H9 (cell line): ENCODE measurements around the gene TUBD1. TPM values are rescaled to one million over a fixed set of nuclear protein-coding genes. Genes with fewer than 3 reads are reported as not detected.

Experiments
- DNase-seq: peaks from one replicate; pipeline ENCODE4 v3.0.0-alpha.2; 2017
- H2AFZ ChIP-seq: one replicate; pipeline ENCODE4 v1.6.1; 2013; ENCODE audit warnings: mild to moderate bottlenecking, low read length, control low read depth, moderate library complexity
- H2AK5ac ChIP-seq: 2 replicates; pipeline ENCODE4 v1.6.1; 2013; ENCODE audit warnings: low read length, control low read depth, mixed read lengths; ENCODE audit not compliant: insufficient read length
- H2BK120ac ChIP-seq: one replicate; pipeline ENCODE4 v1.6.1; 2013; ENCODE audit warnings: low read depth, mild to moderate bottlenecking, low read length, control low read depth, inconsistent platforms; ENCODE audit not compliant: poor library complexity, severe bottlenecking
- H2BK12ac ChIP-seq: 2 replicates; pipeline ENCODE4 v1.6.1; 2013; ENCODE audit warnings: low read length, control low read depth, mixed read lengths, low read depth; ENCODE audit not compliant: insufficient read length
- H2BK15ac ChIP-seq: 2 replicates; pipeline ENCODE4 v1.6.1; 2013; ENCODE audit warnings: low read depth, low read length, control low read depth
- H2BK20ac ChIP-seq: one replicate; pipeline ENCODE4 v1.6.1; 2013; ENCODE audit warnings: low read depth, mild to moderate bottlenecking, low read length, control low read depth, inconsistent platforms; ENCODE audit not compliant: poor library complexity, severe bottlenecking
- H2BK5ac ChIP-seq: 2 replicates; pipeline ENCODE4 v1.6.1; 2013; ENCODE audit warnings: low read length, control low read depth, mixed read lengths; ENCODE audit not compliant: insufficient read length
- H3K14ac ChIP-seq: 2 replicates; pipeline ENCODE4 v1.6.1; 2013; ENCODE audit warnings: low read length, control low read depth; ENCODE audit not compliant: insufficient read depth
- H3K18ac ChIP-seq: 2 replicates; pipeline ENCODE4 v1.6.1; 2013; ENCODE audit warnings: low read depth, mild to moderate bottlenecking, mixed read lengths, low read length, control low read depth; ENCODE audit not compliant: insufficient read length
- H3K23ac ChIP-seq: 2 replicates; pipeline ENCODE4 v1.6.1; 2013; ENCODE audit warnings: low read length, control low read depth, mixed read lengths, low read depth; ENCODE audit not compliant: insufficient read length
- H3K23me2 ChIP-seq: 2 replicates; pipeline ENCODE4 v1.6.1; 2013; ENCODE audit warnings: low read depth, mild to moderate bottlenecking, mixed read lengths, low read length, control low read depth; ENCODE audit not compliant: insufficient read length, poor library complexity, severe bottlenecking
- H3K27ac ChIP-seq: 2 replicates; pipeline ENCODE4 v1.5.1; 2013; ENCODE audit warnings: low read length, control low read depth, mixed read lengths, low read depth; ENCODE audit not compliant: insufficient read length
- H3K27me3 ChIP-seq: 2 replicates; pipeline ENCODE4 v1.6.1; 2013; ENCODE audit warnings: low read length, control low read depth, inconsistent platforms; ENCODE audit not compliant: insufficient read depth
- H3K4ac ChIP-seq: 2 replicates; pipeline ENCODE4 v1.6.1; 2013; ENCODE audit warnings: low read depth, mild to moderate bottlenecking, control low read depth, inconsistent platforms, low read length, moderate library complexity
- H3K4me1 ChIP-seq: 2 replicates; pipeline ENCODE4 v1.6.1; 2013; ENCODE audit warnings: low read length, control low read depth, inconsistent platforms; ENCODE audit not compliant: insufficient read depth
- H3K4me2 ChIP-seq: 2 replicates; pipeline ENCODE4 v1.6.1; 2013; ENCODE audit warnings: low read length, control low read depth, mixed read lengths; ENCODE audit not compliant: insufficient read length, insufficient read depth
- H3K56ac ChIP-seq: 2 replicates; pipeline ENCODE4 v1.6.1; 2013; ENCODE audit warnings: low read depth, mild to moderate bottlenecking, mixed read lengths, low read length, control low read depth; ENCODE audit not compliant: insufficient read length
- H3K79me1 ChIP-seq: 2 replicates; pipeline ENCODE4 v1.6.1; 2013; ENCODE audit warnings: low read depth, mild to moderate bottlenecking, moderate library complexity, low read length, control low read depth, inconsistent platforms; ENCODE audit not compliant: insufficient read depth, poor library complexity, severe bottlenecking
- H3K79me2 ChIP-seq: 2 replicates; pipeline ENCODE4 v1.6.1; 2013; ENCODE audit warnings: low read length, control low read depth, inconsistent platforms; ENCODE audit not compliant: insufficient read depth
- H3K9ac ChIP-seq: 2 replicates; pipeline ENCODE4 v1.6.1; 2013; ENCODE audit warnings: low read length, control low read depth, mixed read lengths; ENCODE audit not compliant: insufficient read length; ENCODE audit errors: extremely low read depth
- H3K9me3 ChIP-seq: one replicate; pipeline ENCODE4 v1.6.1; 2013; ENCODE audit warnings: low read depth, low read length, inconsistent platforms; ENCODE audit not compliant: control insufficient read depth
- H3T11ph ChIP-seq: one replicate; pipeline ENCODE4 v1.6.1; 2013; ENCODE audit warnings: mild to moderate bottlenecking, low read length, control low read depth, inconsistent platforms
- H4K20me1 ChIP-seq: one replicate; pipeline ENCODE4 v1.6.1; 2013; ENCODE audit not compliant: control insufficient read depth, insufficient read length, insufficient read depth
- H4K5ac ChIP-seq: 2 replicates; pipeline ENCODE4 v1.6.1; 2013; ENCODE audit warnings: low read depth, mild to moderate bottlenecking, mixed read lengths, low read length, control low read depth; ENCODE audit not compliant: insufficient read length
- H4K8ac ChIP-seq: replicated peaks from 2 replicates; pipeline ENCODE4 v1.6.1; 2013; ENCODE audit warnings: low read length, control low read depth, mixed read lengths, low read depth; ENCODE audit not compliant: insufficient read length
- H4K91ac ChIP-seq: 2 replicates; pipeline ENCODE4 v1.6.1; 2013; ENCODE audit warnings: low read depth, mild to moderate bottlenecking, moderate library complexity, mixed read lengths, low read length, control low read depth; ENCODE audit not compliant: insufficient read length
- H3K27ac Mint-ChIP-seq, 3 experiments: 2 replicates in 2 of 3; 3 replicates in 1 of 3; pipeline ENCODE4 v1.8.0; 2020 to 2021; ENCODE audit warnings: mixed read lengths in 3 of 3, mild to moderate bottlenecking in 1 of 3, moderate library complexity in 1 of 3
- H3K27me3 Mint-ChIP-seq: 2 replicates; pipeline ENCODE4 v1.8.0; 2021; ENCODE audit warnings: low read depth, mild to moderate bottlenecking, moderate library complexity, mixed read lengths
- H3K36me3 Mint-ChIP-seq, 3 experiments: 2 replicates in 2 of 3; 3 replicates in 1 of 3; pipeline ENCODE4 v1.8.0; 2020 to 2021; ENCODE audit warnings: low read depth in 3 of 3, mixed read lengths in 3 of 3; ENCODE audit not compliant: insufficient read depth in 1 of 3
- H3K4me1 Mint-ChIP-seq, 2 experiments: 2 replicates each; pipeline ENCODE4 v1.8.0; 2020; ENCODE audit warnings: mixed read lengths in 2 of 2
- H3K4me3 Mint-ChIP-seq, 2 experiments: 2 replicates in 1 of 2; 3 replicates in 1 of 2; pipeline ENCODE4 v1.8.0; 2020 to 2021; ENCODE audit warnings: mild to moderate bottlenecking in 2 of 2, mixed read lengths in 2 of 2, moderate library complexity in 1 of 2
- H3K9me3 Mint-ChIP-seq, 2 experiments: 2 replicates in 1 of 2; 3 replicates in 1 of 2; pipeline ENCODE4 v1.8.0; 2020; ENCODE audit warnings: mild to moderate bottlenecking in 2 of 2, mixed read lengths in 2 of 2, moderate library complexity in 1 of 2
- CTCF ChIP-seq: fragments of 200-600 bp; sonication (generic); conservative IDR thresholded peaks from 3 replicates; pipeline ENCODE4 v1.8.0; 2021; ENCODE audit warnings: antibody characterized with exemption, mild to moderate bottlenecking
- WGBS: extraction: QIAGEN DNeasy Blood & Tissue Kit; methylation state at CpG from one replicate; pipeline ENCODE4 v1.1.7; 2013; ENCODE audit warnings: missing lambda C conversion rate, low lambda C conversion rate, mixed read lengths; ENCODE audit not compliant: insufficient read length; ENCODE audit errors: extremely low coverage; 5-methylcytosine and 5-hydroxymethylcytosine counted together
- total RNA-seq: library from RNA; stranded (reverse); gene quantifications from 2 replicates; pipeline ENCODE4 v1.2.1, GENCODE V29; 2021

TUBD1 gene
- total RNA-seq, 1 experiment from 2014 or later: 26.4 TPM

- no peak overlapping the region for H3K27ac Mint-ChIP-seq
- no peak overlapping the region for H3K4me3 Mint-ChIP-seq
- Histone ChIP-seq H3K4me2 (no peak overlapping the region), H3K23me2 (no peaks in the 10 kb centered on the region), H2BK15ac (no peak overlapping the region), H3K79me2 (no peaks in the 10 kb centered on the region; the same call in 1 of the 2 replicates), H2AFZ (no peak overlapping the region), H3K27me3 (no peaks in the 10 kb centered on the region), H4K5ac (no peak overlapping the region), H4K20me1 (no peaks in the 10 kb centered on the region), H3K79me1 (peaks cover 3% of the 10 kb centered on the region), H2BK12ac (no peak overlapping the region), H3K4me1 (no peaks in the 10 kb centered on the region), H3T11ph (no peak overlapping the region), H3K9ac (no peak overlapping the region), H3K23ac (no peak overlapping the region), H3K27ac (no peak overlapping the region), H2BK120ac (no peak overlapping the region), H3K14ac (no peak overlapping the region), H4K8ac (no peak overlapping the region), H3K56ac (no peak overlapping the region), H3K4ac (no peak overlapping the region), H4K91ac (no peak overlapping the region), H2BK5ac (no peak overlapping the region), H3K9me3 (no peaks in the 10 kb centered on the region), H2AK5ac (no peak overlapping the region), H3K18ac (no peak overlapping the region), H2BK20ac (no peak overlapping the region)
- WGBS: no CpG with 5 or more reads among the region's 8 CpGs
- DNase-seq: no peak
- H3K36me3 Mint-ChIP-seq: 0 out of 7 replicates have a peak, but pooled peaks cover 0 to 3% (median 0%) of the 10 kb centered on the region in 3 experiments
- no peaks in the 10 kb centered on the region for H3K9me3 Mint-ChIP-seq
- no peaks in the 10 kb centered on the region for H3K27me3 Mint-ChIP-seq
- no peaks in the 10 kb centered on the region for H3K4me1 Mint-ChIP-seq
- TF ChIP-seq CTCF: no peak
These were observed 8.9 kb upstream of the TUBD1 start for GRCh38 chr17:59901604-59902003.
